ENCODE results near the gene TK2. TPM values are rescaled to one million over a fixed set of nuclear protein-coding genes. Genes with fewer than 3 reads are reported as not detected.

TK2 gene
- total RNA-seq, 1 experiment from 2014 or later = 31.2 TPM

DNA sequence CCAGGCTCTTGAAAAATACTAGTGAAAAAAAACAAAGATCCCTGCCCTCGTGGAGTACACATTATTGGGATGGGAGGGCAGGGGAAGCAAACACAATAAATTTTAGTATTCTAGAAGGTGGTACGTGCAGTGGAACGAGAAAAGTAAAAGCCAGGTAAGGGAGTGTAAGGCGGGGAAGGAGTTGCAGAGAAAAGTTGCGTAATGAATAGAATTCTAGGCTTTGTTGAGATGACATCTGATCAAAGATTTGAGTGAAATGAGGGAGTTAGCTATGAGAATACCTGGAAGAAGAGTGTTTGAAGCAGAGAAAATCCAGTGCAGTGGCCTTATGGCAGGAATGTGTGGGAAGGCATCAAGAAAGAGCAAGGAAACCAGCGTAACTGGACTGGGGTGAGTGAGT lies 4.6 kb upstream of the TK2 start:
- ChIA-PET CTCF (interaction anchor here (0.7 to 0.9 kb wide), 2 partner anchors 10 to 97 kb away, joined by 3 to 4 read pairs; no protein-coding TSS in a partner anchor), POLR2A (interaction anchor here (1.2 to 7.6 kb wide), 3 partner anchors 16 to 146 kb away, joined by 5 to 97 read pairs (median 65); no protein-coding TSS in a partner anchor)
- Mint-ChIP-seq H3K27me3 (ENCODE audit: insufficient read depth, unreplicated experiment) (no peaks in the 10 kb centered on the region), H3K9me3 (ENCODE audit: unreplicated experiment) (no peaks in the 10 kb centered on the region), H3K4me1 (ENCODE audit: insufficient read depth, unreplicated experiment) (peaks cover 34% of the 10 kb centered on the region), H3K27ac (ENCODE audit: low read depth, unreplicated experiment) (no peak overlapping the region), H3K36me3 (ENCODE audit: insufficient read depth, unreplicated experiment) (peaks cover 43% of the 10 kb centered on the region), H3K4me3 (ENCODE audit: unreplicated experiment) (no peak overlapping the region)
- no peak for DNase-seq (ENCODE audit: unreplicated experiment)
- TF ChIP-seq, protein P1, sequence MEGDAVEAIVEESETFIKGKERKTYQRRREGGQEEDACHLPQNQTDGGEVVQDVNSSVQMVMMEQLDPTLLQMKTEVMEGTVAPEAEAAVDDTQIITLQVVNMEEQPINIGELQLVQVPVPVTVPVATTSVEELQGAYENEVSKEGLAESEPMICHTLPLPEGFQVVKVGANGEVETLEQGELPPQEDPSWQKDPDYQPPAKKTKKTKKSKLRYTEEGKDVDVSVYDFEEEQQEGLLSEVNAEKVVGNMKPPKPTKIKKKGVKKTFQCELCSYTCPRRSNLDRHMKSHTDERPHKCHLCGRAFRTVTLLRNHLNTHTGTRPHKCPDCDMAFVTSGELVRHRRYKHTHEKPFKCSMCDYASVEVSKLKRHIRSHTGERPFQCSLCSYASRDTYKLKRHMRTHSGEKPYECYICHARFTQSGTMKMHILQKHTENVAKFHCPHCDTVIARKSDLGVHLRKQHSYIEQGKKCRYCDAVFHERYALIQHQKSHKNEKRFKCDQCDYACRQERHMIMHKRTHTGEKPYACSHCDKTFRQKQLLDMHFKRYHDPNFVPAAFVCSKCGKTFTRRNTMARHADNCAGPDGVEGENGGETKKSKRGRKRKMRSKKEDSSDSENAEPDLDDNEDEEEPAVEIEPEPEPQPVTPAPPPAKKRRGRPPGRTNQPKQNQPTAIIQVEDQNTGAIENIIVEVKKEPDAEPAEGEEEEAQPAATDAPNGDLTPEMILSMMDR (IDR thresholded peaks at IDR 0.05; ENCODE audit: unreplicated experiment) = no peak
- BruUV-seq (replicated peaks) = no TSS peak
- intact Hi-C loops (cut with micrococcal nuclease) = loop anchor here (10.0 kb wide), 1 partner anchor 150 kb away; no protein-coding TSS in a partner anchor

DNA sequence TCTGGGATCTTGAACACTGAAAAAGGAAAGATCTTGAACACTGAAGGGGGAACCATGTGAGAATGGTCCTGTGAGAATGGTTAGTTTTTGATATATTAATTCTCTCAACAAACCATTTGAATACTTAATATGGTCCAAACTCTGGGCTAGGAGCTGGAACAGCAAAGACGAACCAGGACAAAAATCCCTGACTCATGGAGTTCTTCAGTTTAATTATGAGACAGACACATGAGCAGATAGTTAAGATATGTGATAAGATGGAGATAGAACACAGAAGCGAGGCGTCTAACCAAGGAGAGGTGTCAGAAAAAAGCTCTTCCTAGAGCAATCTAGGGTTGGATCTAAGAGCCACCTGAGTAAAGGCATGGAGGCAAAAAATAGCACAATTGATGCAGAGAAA lies 4.1 kb upstream of the TK2 start:
- Mint-ChIP-seq H3K4me1 (ENCODE audit: insufficient read depth, unreplicated experiment) (peaks cover 37% of the 10 kb centered on the region), H3K27ac (ENCODE audit: low read depth, unreplicated experiment) (no peak overlapping the region), H3K27me3 (ENCODE audit: insufficient read depth, unreplicated experiment) (no peaks in the 10 kb centered on the region), H3K4me3 (ENCODE audit: unreplicated experiment) (peak overlapping the region; percentile 89), H3K9me3 (ENCODE audit: unreplicated experiment) (no peaks in the 10 kb centered on the region), H3K36me3 (ENCODE audit: insufficient read depth, unreplicated experiment) (peaks cover 39% of the 10 kb centered on the region)
- DNase-seq (ENCODE audit: unreplicated experiment) = no peak
- ChIA-PET CTCF (interaction anchor here (0.9 to 1.0 kb wide), 3 partner anchors 10 to 49 kb away, joined by 3 read pairs; no protein-coding TSS in a partner anchor), POLR2A (interaction anchor here (0.9 to 7.6 kb wide), 7 partner anchors 11 to 145 kb away, joined by 3 to 97 read pairs (median 4); no protein-coding TSS in a partner anchor)
- no TSS peak for BruUV-seq (replicated peaks)
- TF ChIP-seq, protein P1 (IDR thresholded peaks at IDR 0.05; ENCODE audit: unreplicated experiment) = no peak
- intact Hi-C loops (cut with micrococcal nuclease) = loop anchor here (10.0 kb wide), 1 partner anchor 149 kb away; no protein-coding TSS in a partner anchor

DNA sequence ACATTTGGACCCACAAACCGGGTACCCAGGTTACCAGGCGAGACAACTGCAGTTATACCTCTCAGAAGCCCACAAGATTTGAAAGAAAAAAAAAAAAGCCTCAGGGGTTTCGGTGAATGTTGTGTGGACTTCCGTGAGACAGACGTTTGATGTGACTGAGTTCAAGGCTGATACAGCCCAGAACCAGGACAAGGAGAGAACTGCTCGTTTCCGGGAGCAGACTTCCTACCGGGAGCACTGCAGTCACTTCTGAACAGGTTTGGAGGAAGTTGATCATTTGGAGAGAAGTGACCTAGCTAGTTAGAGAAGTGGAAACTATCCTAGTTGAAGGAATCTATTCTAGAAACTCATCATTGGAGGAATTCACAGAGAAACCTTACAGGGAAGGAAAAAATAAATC lies 3.3 kb upstream of the TK2 start:
- H3K27ac Mint-ChIP-seq (ENCODE audit: low read depth, unreplicated experiment) = peak overlapping the region; percentile 86
- POLR2A ChIA-PET = interaction anchor here (0.7 to 7.6 kb wide), 14 partner anchors 9 to 1308 kb away, joined by 3 to 97 read pairs (median 4); partner anchors contain the start of gene NAE1
- TF ChIP-seq, protein P1 (IDR thresholded peaks at IDR 0.05; ENCODE audit: unreplicated experiment) = no peak
- H3K4me1 Mint-ChIP-seq (ENCODE audit: insufficient read depth, unreplicated experiment) = peaks cover 45% of the 10 kb centered on the region
- H3K9me3 Mint-ChIP-seq (ENCODE audit: unreplicated experiment) = no peaks in the 10 kb centered on the region
- no TSS peak for BruUV-seq (replicated peaks)
- no peaks in the 10 kb centered on the region for H3K27me3 Mint-ChIP-seq (ENCODE audit: insufficient read depth, unreplicated experiment)
- peaks cover 35% of the 10 kb centered on the region for H3K36me3 Mint-ChIP-seq (ENCODE audit: insufficient read depth, unreplicated experiment)
- intact Hi-C loops (cut with micrococcal nuclease) = loop anchor here (2.0 to 10.0 kb wide), 2 partner anchors 44 to 148 kb away; no protein-coding TSS in a partner anchor
- H3K4me3 Mint-ChIP-seq (ENCODE audit: unreplicated experiment) = peak overlapping the region; percentile 89
- DNase-seq (ENCODE audit: unreplicated experiment) = no peak
- CTCF ChIA-PET = interaction anchor here (0.9 to 1.7 kb wide), 6 partner anchors 9 to 315 kb away, joined by 3 to 7 read pairs (median 3); no protein-coding TSS in a partner anchor

DNA sequence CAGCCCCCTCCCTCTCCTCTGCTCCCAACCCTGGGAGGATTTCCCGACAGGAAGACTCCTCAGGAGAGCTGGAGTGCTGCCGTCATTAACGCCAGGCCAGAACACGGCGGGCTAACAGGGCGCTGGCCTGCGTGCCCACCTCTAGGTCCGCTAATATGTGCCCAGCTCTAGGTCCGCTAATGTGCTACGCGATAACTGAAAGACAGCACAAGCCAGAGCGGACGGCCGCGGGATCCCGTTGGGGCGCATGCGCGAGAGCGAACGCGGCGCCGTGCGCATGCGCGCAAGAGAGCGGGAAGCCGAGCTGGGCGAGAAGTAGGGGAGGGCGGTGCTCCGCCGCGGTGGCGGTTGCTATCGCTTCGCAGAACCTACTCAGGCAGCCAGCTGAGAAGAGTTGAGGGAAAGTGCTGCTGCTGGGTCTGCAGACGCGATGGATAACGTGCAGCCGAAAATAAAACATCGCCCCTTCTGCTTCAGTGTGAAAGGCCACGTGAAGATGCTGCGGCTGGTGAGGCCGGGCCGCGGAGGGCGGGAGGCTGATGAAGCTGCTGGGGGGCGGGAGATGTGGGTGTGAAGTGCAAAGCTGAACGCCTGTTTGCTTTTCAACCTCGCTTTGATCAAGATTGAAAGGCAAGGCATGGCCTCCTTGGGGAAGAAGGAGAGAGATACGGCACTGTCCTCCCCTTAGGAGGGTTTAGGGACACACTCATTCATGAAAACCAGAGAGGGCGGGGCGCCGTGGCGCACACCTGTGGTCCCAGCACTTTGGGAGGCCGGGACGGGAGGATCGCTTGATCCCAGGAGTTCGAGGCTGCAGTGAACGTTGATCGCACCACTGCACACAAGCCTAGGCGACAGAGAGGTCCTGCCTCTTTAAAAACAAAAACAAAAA lies 2.6 kb upstream of the TK2 start, which contains the start of gene CKLF:
TSS of gene CKLF (plus strand) at position 291 of the 892 bp plus-strand sequence. CDS start at position 431, 140 bp downstream.
- H3K27me3 Mint-ChIP-seq (ENCODE audit: insufficient read depth, unreplicated experiment) = no peaks in the 10 kb centered on the region
- H3K27ac Mint-ChIP-seq (ENCODE audit: low read depth, unreplicated experiment) = peak within 1 kb of the TSS; percentile 86
- POLR2A ChIA-PET = interaction anchor here (0.6 to 7.6 kb wide), 18 partner anchors 10 to 1309 kb away, joined by 3 to 97 read pairs (median 4); partner anchors contain the start of genes CMTM1 and NAE1
- H3K9me3 Mint-ChIP-seq (ENCODE audit: unreplicated experiment) = no peaks in the 10 kb centered on the region
- CTCF ChIA-PET = interaction anchor here (0.5 to 2.4 kb wide), 14 partner anchors 10 to 315 kb away, joined by 3 to 17 read pairs (median 3); no protein-coding TSS in a partner anchor
- peak within 1 kb of the TSS; percentile 89 for H3K4me3 Mint-ChIP-seq (ENCODE audit: unreplicated experiment)
- TF ChIP-seq, protein P1 (IDR thresholded peaks at IDR 0.05; ENCODE audit: unreplicated experiment) = no peak
- peak; percentile 88 for DNase-seq (ENCODE audit: unreplicated experiment)
- H3K4me1 Mint-ChIP-seq (ENCODE audit: insufficient read depth, unreplicated experiment) = peaks cover 52% of the 10 kb centered on the region
- TSS peak; percentile 42 for BruUV-seq (replicated peaks)
- H3K36me3 Mint-ChIP-seq (ENCODE audit: insufficient read depth, unreplicated experiment) = peaks cover 28% of the 10 kb centered on the region
- intact Hi-C loops (cut with micrococcal nuclease) = loop anchor here (2.0 to 10.0 kb wide), 2 partner anchors 44 to 148 kb away; no protein-coding TSS in a partner anchor

Data from MCF 10A (cell line).